GM21786 (cell line): ENCODE measurements around the gene WNT11.
"Not testable (repeated sequence)": the region's sequence is repeated elsewhere in the genome, so short reads cannot be mapped to it uniquely, and the experiment has no call there.

Experiments
- ATAC-seq: cut with Tn5 transposase; IDR thresholded peaks from one replicate; pipeline ENCODE4 v1.9.1; 2021; ENCODE audit not compliant: unreplicated experiment

Gene WNT11

DNA sequence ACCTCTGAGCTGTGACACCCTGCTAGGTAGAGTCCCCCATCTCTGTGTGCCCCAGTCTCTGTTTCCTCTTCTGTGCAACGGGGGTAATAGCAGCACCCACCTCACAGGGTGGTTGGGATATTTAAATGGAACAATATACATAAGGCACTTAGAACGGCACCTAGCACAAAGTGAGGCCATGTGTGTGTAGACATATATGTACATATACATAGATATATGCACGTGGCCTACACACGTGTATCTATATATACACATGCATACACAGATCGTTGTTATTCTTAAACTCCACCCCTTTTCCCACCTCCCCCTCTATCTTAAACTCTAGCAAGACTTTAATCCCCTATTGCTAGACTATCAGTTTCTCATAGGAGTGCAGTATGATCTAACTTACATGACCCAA is 2.4 kb downstream of the WNT11 start:
- no peak for ATAC-seq

DNA sequence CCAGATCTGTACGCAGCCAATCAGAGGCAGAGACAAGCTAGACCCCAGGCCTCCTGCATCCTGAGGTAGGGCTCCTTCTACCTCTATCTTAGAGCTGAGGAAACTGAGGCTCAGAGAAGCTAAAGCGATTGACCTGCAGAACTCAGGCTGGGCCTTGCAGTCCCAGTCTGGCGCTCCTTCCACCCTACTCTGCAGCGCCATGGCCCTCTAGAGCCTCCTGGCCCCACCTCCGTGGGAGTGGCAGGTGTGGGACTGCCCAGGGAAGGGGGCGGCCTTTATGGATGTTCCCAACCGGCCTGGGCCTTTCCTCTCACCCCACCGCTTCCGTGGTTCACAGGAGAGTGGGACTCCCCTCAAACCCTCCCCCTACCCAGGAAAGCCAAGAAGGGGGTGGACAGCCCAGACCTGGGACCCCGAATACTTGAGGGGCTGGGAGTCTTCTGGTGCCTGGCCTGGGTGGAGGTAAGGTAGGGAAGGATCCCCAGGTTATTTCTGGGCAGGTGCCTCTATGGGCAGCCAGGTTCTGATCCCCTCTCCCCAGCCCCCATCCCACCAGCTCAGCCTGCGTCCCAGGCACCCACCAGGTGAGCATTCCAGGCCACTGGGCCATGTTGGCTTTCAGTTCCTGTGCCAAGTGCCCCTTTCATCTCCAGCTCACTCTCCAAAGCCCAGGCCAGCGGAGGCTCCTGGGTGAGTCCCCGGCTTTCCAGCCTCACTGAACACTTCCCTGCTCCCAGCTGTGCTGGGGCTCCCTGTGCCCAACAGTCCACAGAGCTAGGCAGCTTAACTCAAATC is 3.0 kb downstream of the WNT11 start:
- no peak for ATAC-seq

DNA sequence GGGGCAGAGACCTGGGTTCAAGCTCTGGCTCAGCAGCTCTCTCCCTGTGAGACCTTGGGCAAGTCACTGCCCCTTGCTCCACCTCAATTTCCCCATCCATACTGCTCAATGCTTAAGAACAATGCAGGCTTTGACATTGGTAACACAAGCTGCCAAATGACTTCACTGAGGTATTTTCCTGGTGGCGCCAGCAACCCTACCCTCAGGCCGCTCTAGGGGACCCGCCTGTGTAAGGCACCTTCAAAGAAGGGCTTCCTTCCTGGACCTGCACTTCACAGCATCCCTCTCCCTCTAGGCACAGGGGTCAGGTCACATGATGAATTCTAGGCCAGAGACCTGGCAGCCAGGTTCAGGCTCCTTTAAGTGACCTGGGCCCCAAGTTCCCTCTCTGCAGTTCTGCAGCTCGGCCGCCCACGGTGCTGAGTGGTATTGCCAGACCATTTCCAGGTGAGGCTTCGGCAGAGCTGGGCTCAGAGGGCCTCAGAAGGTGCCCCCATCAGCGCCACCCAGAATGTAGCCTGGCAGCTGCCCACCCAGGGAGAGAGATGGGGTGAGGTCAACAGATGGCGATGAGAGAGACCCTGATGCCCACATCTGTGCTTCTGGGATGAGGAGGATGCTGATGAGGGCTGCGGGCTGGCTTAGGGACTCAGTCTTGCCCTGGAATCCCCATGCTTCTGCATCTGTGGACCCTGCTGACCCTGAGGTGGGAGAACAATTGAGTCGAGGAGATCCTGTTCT is 4.5 kb downstream of the WNT11 start:
- ATAC-seq, result no peak

DNA sequence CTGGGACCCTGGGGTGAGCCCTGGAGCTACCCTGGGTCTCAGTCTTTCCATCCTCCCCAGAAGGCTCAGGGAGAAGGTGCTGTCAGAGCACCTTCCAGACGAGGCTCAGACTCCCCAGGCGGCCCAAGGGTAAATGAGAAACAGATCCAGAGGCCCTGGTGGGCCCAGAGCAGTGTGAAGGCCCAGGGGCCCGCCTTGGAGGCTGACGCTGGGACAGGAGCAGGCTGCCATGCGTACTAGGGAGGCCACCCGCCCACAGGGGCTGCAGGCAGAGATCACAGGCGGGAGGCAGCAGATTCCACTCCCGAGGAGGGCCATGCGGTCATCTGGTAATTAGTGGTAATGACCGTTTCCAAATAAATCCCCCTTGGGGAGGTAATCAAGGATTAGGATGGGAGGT is 5.2 kb downstream of the WNT11 start:
- ATAC-seq, result no peak

DNA sequence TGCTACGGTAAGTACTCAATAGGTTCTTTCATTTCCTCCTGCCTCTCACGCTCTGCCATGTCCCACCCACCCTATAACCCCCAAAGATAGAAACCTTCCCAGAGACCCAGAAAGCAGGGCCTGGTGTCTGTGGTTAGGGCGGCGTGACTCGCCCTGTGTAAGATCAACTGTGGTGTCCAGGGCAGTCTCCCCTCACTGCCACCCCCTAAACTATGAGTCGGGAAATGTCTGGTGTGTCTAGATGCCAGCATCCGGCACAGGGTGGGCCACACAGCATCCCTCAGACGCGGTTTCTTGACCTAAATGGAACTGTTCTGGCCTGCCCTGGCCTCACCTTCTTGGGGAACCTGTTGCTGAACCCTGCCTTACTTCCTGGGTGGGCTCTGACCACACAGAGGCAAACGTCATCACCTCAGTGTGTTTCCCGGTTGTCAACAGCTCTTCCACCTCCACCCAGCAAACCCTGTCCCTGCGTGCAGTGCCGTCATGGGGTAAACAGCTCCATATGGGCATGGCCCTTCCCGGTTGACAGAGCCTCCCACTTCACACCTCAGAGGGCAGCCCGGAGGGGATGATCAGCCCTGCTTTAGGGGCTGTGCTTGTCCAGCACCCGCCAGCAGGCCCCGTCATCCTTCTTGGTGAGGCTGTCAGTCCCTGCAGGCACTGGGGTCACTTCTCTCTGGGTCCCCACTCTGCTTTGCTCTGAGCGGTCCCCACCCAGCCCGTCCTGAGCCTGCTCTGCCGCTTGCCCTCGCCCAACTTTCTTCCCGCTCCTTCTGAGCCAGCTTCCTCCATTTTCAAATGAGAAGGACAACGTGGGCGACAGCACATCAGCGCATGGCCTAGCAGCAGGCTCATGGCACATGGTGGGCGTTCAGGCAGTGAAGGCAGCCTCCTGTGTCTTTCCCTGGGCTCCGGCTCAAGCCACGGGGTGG is 6.0 kb downstream of the WNT11 start:
- no peak for ATAC-seq

DNA sequence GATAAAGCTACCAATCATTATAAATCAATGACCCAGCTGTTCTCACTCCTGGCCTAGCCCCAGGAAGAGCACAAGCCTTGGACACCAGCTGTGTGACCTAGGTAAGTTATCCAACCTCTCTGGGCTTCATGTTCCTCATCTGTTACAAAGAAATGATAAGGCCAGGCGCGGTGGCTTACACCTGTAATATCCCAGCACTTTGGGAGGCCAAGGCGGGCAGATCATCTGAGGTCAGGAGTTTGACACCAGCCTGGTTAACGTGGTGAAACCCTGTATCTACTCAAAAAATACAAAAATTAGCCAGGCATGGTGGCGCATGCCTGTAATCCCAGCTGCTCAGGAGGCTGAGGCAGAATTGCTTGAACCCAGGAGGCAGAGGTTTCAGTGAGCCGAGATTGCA is 7.6 kb downstream of the WNT11 start:
- ATAC-seq, result not testable (repeated sequence)

DNA sequence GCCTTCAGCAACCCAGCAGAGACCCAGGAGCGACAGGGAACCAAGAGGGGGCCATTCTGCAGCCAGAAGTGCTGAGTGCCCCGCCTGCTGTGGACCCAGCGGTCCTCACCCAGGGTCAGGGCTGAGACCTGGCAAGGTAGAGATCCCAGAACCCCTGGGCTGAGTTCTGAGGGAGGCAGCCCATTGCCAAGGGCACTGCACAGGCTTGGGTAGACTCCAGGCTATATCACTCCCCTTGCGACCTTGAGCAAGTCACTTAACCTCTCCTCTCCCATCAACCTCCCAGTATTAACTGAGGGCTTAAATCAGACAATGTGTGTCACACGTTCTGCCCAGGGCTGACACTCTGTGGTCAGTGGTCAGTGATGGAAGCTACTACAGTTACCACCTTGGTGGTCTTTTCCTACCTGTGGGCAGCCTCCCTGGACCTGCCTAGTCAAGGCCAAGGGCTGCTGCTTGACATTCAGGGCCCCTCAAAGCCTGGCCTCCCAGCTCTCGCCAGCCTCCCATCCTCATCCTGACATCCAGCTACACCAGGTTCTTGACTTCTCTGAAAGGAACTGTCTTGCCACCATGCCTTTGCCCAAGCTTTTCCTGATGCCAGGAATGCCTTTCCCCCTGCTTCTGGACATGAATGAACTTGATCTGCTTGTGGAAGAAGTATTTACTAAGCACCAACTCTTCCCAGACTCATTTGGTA is 8.2 kb downstream of the WNT11 start:
- ATAC-seq, result no peak

DNA sequence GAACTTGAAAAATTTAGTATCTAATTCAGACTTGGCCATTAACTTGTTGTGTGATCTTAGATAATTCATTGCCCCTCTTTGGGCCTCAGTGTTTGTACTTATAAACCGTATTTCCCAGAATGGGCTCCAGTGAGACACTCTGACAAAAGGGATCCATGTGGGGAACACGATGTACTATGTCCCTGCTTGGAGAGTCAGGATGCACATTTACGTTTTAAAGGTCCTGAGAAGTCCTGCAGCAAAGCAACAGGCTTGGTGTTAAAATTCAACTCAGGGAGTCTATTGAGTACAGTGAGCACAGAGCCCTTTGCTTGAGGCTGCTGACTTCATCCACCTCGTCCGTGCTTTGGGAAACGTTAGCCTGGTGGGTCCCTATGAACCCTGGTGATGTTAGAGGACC is 9.0 kb downstream of the WNT11 start:
- ATAC-seq, result no peak

DNA sequence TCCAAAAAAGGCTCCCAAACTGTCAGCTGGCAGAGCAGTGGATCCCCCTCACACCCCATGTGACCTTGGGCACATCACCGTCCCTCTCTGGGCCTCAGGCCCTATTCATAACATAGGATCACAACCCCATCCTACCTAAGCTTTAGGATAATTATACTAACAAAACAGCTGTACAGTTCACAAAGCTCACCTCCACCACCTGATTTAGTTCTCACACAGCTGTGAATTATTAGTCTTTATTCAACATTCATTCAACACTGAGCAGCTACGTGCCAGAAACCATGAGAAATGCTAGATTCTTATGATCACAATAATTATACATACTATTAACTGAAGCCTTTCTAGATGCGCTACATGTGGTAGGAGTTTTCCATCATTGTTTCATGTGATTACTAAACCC is 9.5 kb downstream of the WNT11 start:
- ATAC-seq, result no peak

DNA sequence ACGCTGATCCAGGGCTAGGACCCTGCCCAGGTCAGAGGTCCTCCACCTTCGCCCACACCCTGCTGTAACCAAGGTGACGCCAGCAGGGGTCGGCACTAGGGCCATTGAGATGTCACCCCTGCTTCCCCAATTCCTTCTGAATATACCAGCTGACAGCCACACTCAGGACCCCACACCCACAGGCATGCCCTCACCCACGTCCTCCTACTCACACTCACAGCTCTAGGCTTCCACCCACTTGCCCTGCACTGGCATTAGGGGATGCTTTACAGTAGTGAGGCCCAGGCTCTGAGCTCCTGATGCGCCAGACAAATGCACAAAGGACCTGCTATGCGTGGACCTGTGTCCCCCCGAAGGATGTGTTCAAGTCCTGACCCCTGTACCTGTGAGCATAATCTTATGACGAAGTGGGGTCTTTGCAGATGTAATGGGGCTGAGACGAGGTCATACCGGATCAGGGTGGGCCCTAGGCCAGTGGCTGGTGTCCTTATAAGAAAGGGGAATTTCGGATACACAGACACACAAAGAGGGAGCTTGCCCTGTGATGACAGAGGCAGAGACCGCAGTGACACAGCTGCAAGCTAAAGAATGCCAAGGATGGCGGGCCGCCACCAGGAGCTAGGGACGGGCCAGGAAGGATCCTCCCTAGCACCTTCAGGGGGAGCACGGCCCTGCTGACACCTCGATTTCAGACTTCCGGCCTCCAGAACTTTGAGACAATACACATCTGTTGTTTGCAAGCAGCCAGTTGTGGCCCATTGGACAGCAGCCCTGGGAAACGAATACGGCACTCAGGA is 11.2 kb downstream of the WNT11 start:
- ATAC-seq, result no peak

DNA sequence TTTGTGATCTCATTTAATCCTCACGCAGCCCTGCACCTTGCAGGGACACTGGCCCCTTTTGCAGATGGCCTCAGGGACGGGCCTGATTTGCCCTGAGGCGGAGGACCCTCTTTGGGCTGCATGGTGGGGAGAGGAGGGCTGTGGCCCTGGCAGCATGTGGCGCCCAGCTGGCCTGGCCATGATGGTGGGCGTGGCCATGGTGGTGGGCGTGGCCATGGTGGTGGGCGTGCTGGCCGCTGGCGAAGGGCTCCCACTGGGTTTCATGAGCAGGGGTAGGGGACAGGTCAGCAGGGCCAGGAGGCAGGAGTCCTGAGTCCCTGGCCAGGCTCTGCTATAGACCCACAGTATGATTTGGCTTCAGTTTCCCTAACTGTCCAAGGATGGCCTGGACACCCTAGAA is 13.1 kb downstream of the WNT11 start:
- no peak for ATAC-seq

DNA sequence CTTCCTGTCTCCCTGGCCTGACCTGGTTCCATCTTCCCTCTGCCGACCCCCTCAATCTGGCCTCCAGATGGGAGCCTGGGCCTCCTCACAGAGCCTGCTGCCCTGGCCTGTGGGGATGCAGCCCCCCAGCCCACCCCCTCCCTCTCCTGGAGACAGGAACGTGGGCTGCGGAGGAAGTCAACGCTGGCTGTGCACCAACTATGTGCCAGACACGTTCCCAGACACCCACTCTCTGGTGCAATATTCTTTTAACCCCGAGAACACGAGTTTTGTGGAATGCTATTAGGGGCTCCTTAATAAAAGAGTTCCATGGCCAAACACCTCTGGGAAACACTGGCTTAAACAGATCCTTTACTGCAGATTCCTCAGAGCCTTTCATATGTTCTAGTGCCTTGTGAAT is 15.9 kb downstream of the WNT11 start:
- ATAC-seq, result no peak

DNA sequence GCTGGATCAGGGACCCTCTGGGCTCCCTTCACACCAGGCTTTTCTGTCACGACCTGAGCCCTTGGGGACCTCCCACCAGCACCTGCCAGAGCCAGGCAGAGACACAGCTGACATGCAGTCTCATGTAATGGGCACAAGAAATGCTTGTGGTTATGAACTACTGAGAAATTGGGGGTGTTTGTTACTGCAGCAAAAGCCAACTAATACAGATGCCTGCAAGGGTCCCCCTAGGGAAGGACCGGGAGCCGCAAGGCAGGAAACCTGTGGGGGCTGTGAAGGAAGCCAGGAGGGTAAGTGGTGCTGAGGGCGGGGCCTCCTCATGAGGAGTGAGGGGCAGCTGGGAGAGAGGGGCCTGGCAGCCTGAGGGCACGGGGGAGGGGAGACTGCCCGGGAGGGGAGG is 16.6 kb downstream of the WNT11 start:
- no peak for ATAC-seq

DNA sequence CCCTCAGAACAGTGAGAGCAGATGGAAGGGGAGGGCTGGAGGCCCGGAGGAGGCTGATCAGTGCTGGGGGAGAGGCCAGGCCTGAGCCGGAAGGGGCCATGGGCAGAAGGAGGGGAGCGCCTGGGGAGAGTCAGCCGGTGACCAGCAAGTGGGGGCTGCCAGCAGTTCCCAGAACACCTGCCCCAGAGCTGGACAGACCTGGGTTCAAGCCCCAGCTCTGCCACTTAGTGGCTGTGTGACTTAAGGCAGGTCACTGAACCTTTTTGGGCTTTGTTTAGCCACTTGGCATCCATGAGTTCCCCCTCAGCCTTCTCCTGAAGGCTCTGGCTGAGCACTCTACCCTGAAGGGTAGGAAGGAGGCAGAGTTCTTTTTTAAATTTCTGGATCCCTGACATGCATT is 17.4 kb downstream of the WNT11 start:
- ATAC-seq, result no peak

DNA sequence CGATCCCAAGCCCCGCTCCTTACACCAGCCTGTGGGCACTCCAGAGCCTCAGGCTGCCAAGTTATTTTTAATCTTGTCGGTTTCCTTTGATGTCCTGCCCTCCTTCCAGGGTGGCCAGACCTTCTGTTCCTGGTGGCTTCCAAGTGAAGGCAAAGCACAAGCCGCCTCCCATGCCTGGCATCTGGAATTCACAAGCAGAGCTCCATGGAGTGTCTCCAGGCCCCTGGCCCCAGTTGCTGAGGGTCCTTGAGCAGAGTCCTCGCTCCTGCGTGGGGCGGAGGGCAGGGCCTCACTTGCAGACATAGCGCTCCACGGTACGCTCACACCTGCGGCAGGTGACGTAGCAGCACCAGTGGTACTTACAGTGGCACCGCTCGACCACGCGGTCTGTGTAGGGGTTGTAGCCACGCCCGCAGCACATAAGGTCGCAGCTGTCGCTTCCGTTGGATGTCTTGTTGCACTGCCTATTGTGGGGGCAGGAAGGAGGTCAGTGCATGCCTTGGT is 19.5 kb downstream of the WNT11 start:
- no peak for ATAC-seq

DNA sequence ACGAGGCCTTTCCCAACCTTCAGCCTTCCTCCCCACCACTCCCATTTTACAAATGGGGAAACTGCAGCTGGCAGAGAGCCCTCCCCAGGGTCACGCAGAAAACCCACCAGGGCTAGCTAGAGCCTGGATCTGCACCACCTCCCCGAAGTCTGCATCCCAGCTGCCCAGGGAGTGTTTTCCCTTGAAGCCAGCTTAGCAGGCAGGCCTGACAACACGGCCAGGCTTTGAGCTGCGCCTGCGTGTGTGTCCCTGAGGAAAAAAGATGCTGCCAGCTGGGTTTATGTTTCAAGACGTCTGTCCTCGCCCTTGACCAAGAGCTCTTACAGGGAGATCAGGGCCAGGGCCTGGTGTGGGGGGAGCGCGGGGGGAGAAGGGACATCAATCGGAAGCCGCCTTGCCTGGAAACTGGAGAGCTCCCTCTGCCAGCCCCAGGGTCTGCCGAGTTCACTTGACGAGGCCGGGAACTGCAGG is 20.3 kb downstream of the WNT11 start:
- no peak for ATAC-seq

DNA sequence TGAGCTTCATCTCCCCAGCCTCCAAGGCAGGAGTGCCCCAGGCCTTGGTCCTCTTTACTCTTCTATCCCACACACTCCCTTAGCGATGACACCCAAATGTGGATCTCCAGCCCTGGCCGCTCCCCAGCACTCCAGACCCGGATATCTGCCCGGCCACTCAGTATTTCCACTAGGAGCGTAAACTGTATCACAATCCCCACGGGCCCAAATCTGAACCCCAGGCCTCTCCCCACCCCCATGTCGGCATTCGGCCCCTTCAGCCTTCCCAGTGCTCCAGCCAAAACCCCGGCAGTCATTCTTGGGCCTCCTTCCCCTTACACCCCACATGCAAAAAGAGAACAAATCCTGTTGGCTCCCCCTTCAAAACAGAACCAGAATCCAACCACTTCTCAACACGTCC is 20.8 kb downstream of the WNT11 start:
- no peak for ATAC-seq

DNA sequence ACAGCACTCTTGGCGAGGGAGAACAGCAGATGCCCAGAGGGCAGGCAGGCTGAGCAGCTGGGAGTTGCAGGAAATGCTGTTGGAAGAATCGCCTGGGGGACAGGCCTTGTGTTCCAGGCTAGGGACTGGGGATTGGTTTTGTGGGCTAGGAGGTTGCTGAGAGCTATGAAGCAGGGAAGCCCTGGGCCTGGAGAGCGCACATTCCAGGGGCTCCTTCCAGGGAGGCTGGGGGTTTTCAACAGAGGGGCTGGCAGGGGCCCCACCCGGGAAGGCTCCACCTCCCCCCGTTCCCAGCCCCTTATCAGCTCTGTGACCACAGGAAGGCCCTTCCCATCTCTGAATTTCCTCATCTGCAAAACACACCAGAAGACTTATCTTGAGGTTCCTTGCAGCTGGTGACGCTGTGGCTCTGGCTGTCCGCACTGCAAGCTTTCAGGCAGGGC is 21.7 kb downstream of the WNT11 start:
- no peak for ATAC-seq

DNA sequence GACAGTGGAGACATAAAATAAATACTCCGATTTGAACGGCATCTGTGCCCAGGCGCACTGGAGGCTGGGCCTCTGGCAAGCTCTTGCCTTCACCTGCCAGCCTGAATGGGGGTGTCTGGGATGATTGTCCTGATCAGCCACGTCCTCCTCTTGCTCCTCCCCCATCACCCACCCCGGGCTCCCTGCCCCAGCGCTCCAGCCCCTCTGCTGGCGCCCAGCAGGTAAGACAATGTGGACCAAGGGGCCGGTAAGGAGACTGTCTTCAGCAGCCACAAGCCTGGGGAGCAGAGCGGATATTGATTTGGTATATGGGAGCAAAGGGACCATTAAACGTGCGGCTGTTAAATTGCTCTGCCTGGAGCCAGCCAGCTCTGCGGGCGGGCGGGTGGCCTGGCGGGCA is 24.9 kb downstream of the WNT11 start:
- ATAC-seq, result no peak

DNA sequence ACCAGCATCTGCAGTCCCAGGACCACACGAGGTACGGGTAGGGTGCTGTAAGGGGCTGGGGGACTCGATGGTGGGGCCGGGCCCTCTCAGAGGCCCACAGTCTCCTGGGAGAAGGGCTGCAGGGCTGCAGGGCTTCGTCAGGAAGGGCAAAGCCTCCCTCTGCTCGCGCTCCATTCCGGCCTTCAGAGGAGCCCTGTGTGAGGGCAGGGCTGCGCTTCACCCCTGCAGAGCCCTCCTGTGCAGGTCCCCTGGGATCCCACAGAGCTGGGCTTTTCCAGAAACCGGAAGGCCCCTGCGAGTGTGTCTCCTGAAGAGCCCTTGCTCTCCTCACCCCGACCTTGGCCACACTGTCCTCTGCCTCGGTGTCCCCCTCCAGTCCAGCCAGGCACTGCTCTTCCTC is 27.2 kb downstream of the WNT11 start:
- no peak for ATAC-seq
